NCI-H1694 treated with DMSO at 0.1 percent for 48 hours (cell line): Measurements from ENCODE around the gene PRKG1.
"Not testable (repeated sequence)": the region's sequence is repeated elsewhere in the genome, so short reads cannot be mapped to it uniquely, and the experiment has no call there.

Source experiments
- DNase-seq: peaks from one replicate; lab custom pipeline; 2025; lab: John Stamatoyannopoulos, UW

The PRKG1 gene

GRCh38 chr10:51170518-51171245, 96.4 kb downstream of the PRKG1 start:
- no peak for DNase-seq

GRCh38 chr10:51171946-51172345, 97.7 kb downstream of the PRKG1 start:
- DNase-seq: no peak

DNA sequence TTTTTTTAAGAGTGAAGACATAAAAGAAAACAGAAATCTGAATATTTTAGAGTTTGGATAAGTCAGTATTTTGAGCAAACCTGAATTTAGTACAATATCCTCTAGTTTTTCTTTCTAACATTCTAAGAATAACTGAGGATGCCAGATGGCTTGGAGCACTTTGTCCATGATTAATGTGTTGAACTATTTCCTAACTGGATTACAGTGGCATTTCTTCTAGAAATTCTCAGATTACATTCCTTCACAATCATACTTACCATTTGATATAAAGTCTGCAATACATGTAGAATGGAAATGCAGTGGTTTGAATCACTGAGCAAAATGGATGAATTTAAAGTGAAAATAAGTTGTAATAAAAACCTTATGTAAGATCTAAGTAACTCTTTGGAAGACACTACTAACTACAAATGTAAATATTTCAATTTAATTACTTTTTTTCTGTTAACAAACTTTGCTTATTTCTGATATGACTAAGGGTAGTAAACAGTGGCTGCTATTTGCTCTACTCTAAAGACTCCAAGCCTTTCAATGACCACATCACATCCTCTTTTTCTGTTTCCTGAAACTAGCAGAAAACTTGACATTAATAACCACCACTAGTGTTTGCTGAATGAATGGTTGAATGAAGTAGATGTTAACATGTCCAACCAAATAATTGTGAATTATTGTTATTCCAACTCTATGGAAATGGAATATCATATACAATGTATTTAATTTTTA, 102.8 kb downstream of the PRKG1 start:
- no peak for DNase-seq

DNA sequence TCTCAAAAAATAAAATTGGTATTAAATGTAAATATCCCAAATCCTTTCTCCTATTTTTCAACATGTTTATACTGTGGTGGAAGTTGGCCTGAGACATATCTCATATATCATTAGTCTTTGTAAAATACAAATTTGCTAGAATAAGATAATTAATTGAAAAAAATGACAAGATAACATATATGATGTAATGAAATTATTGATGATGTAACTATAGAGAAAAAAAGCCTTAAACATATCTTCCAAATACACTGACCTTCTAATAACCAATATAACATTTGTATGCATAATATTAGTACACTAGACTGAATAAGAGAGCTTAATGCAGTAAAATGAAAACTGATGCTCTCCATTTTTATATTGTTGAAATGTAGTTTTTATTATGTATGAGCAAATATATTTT, 104.3 kb downstream of the PRKG1 start:
- no peak for DNase-seq

DNA sequence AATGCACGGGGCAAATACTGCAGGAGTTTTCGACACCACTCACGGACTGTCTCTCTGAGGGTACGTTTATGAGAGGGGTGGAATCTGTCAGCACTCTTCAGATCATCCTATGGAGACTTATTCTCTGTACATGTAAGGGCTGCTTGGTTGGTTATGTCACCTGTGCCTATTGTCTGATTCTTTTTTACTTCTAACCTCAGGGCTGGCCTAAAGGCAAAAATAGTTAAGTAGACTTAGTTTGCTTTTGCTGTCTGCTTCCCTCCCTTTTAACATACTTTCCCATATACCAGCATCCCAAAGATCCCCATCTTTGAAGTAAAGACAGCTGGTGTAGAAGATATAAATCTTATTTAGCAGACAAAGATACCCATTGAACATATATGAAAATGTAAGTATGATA, 105.9 kb downstream of the PRKG1 start:
- DNase-seq: no peak

GRCh38 chr10:51183783-51184182, 109.5 kb downstream of the PRKG1 start:
- no peak for DNase-seq

GRCh38 chr10:51186361-51186760, 112.1 kb downstream of the PRKG1 start:
- no peak for DNase-seq

- DNase-seq: no peak
These were observed 113.7 kb downstream of the PRKG1 start for GRCh38 chr10:51188008-51188407.

- DNase-seq: no peak
These were observed 114.6 kb downstream of the PRKG1 start for GRCh38 chr10:51188866-51189265.

- DNase-seq: no peak
These were observed 122.4 kb downstream of the PRKG1 start for GRCh38 chr10:51196508-51197175.

- DNase-seq: no peak
These were observed 123.9 kb downstream of the PRKG1 start for GRCh38 chr10:51198170-51198569.

GRCh38 chr10:51201947-51202346, 127.7 kb downstream of the PRKG1 start:
- no peak for DNase-seq

- DNase-seq: no peak
These were observed 129.1 kb downstream of the PRKG1 start for GRCh38 chr10:51203359-51203758.

GRCh38 chr10:51204066-51204465, 129.8 kb downstream of the PRKG1 start:
- no peak for DNase-seq

- no peak for DNase-seq
These were observed 130.4 kb downstream of the PRKG1 start for GRCh38 chr10:51204701-51205100.

DNA sequence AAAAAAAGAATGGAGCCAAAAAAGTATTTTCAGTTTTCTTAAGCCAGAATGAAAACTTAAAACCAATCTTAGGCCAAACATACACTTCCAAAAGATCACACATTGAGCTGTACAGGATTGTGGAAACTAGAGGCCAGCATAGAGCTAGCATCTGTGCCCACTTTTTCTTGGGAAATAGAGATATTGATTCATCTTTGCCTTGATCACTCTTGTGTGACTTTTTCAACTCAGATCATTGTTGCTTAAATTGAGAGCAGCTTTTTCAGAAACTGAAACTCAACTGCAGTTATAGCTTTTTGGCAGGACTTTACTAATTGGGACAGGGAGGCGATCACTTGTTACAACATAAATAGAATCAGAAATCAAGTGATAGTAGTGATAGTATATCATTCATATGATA, 132.2 kb downstream of the PRKG1 start:
- DNase-seq: no peak

DNA sequence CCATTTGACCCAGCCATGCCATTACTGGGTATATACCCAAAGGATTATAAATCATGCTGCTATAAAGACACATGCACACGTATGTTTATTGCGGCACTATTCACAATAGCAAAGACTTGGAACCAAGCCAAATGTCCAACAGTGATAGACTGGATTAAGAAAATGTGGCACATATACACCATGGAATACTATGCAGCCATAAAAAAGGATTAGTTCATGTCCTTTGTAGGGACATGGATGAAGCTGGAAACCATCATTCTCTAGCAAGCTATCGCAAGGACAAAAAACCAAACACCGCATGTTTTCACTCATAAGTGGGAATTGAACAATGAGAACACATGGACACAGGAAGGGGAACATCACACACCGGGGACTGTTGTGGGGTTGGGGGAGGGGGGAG, 138.7 kb downstream of the PRKG1 start:
- DNase-seq: not testable (repeated sequence)

- no peak for DNase-seq
These were observed 140.2 kb downstream of the PRKG1 start for GRCh38 chr10:51214207-51215196.

DNA sequence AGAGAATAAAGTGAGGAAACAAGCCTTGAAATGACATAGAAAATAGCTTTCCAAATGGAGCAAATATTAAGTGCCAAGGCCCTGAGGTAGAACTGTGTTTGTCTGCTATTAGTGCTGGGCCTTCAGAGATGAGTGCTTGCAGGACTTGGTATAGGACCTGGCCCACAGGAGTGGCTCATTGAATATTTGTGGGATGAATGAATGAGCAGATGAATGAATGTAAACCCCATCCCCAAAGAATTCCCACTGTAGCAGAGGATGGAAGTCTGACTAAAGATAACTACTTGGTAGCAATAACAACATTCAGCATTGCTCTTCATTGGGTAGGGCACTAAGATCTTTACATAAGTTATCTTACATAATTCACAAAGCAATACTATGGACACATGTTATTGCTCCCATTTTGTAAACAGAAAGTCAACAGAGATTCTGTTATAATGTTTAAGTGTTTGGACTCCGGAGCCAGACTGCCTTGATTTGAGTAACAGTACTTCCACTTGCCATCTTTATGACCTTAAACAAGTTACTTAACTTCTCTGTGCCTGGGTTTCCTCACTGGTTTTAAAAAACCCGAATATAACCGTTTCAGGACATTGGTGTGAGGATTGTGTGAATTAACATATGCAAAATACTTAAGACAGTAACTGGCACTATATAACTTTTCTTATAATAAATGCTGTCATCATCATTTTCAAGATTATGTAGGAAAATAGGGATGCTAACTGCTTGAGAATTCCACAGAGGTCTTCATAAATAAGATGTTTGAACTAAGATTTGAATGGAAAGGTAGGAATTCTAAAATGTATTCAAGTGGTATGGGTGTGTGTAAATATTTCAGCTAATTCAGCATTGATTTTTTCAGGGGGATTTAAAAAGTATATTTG, 141.9 kb downstream of the PRKG1 start:
- no peak for DNase-seq

GRCh38 chr10:51217505-51217904, 143.2 kb downstream of the PRKG1 start:
- no peak for DNase-seq

- no peak for DNase-seq
These were observed 150.4 kb downstream of the PRKG1 start for GRCh38 chr10:51224671-51225161.
